HG03196 (cell line): ENCODE results near the gene ARIH2.
A peak's percentile ranks its signal among the peaks of the same experiment; 100 is the strongest.
"Not testable (repeated sequence)": the region's sequence is repeated elsewhere in the genome, so short reads cannot be mapped to it uniquely, and the experiment has no call there.

ENCODE experiments used
- ATAC-seq: cut with Tn5 transposase; IDR thresholded peaks from one replicate; pipeline ENCODE4 v1.9.1; 2021; ENCODE audit not compliant: unreplicated experiment

The ARIH2 gene

GRCh38 chr3:49001155-49001554 lies 82.5 kb downstream of the ARIH2 start:
- ATAC-seq: no peak

GRCh38 chr3:49004352-49005302 lies 86.0 kb downstream of the ARIH2 start:
- ATAC-seq: no peak

GRCh38 chr3:49005303-49005680 lies 86.7 kb downstream of the ARIH2 start:
- ATAC-seq: no peak

- no peak for ATAC-seq
Observed at GRCh38 chr3:49005998-49006397, 87.4 kb downstream of the ARIH2 start.

GRCh38 chr3:49006408-49007067 lies 87.9 kb downstream of the ARIH2 start:
- peak; percentile 3 for ATAC-seq

- ATAC-seq: peak; percentile 80
Observed at GRCh38 chr3:49007068-49007770, 88.6 kb downstream of the ARIH2 start, which contains the start of gene WDR6. WDR6 (plus strand) TSS chr3:49007391; CDS start chr3:49007432, 41 bp downstream.

GRCh38 chr3:49007771-49008528 lies 89.3 kb downstream of the ARIH2 start:
- ATAC-seq: peak; percentile 40

GRCh38 chr3:49008627-49009026 lies 90.0 kb downstream of the ARIH2 start:
- not testable (repeated sequence) for ATAC-seq

GRCh38 chr3:49009396-49009795 lies 90.8 kb downstream of the ARIH2 start:
- no peak for ATAC-seq

- ATAC-seq: no peak
Observed at GRCh38 chr3:49012441-49013017, 93.9 kb downstream of the ARIH2 start.

GRCh38 chr3:49013113-49013737 lies 94.6 kb downstream of the ARIH2 start:
- no peak for ATAC-seq

- no peak for ATAC-seq
Observed at GRCh38 chr3:49013738-49014660, 95.4 kb downstream of the ARIH2 start.

- ATAC-seq: no peak
Observed at GRCh38 chr3:49015072-49015471, 96.4 kb downstream of the ARIH2 start.

- no peak for ATAC-seq
Observed at GRCh38 chr3:49015765-49016164, 97.1 kb downstream of the ARIH2 start.

GRCh38 chr3:49016414-49017228 lies 98.0 kb downstream of the ARIH2 start:
- no peak for ATAC-seq

- no peak for ATAC-seq
Observed at GRCh38 chr3:49017229-49017970, 98.8 kb downstream of the ARIH2 start.

GRCh38 chr3:49017971-49018706 lies 99.5 kb downstream of the ARIH2 start, which contains the start of gene DALRD3:
DALRD3 (minus strand) TSS chr3:49018580; CDS start chr3:49018564, 16 bp downstream.
- no peak for ATAC-seq
